ENCODE data around the gene SMYD4. TPM values are rescaled to one million over a fixed set of nuclear protein-coding genes. Genes with fewer than 3 reads are reported as not detected.
A peak's percentile ranks its signal among the peaks of the same experiment; 100 is the strongest.

SMYD4 gene
- total RNA-seq, 3 donors from 2014 or later (not counting 1 experiment from before 2014, with no cell fraction given), result 20.3 to 37.8 (median 24.3) TPM

DNA sequence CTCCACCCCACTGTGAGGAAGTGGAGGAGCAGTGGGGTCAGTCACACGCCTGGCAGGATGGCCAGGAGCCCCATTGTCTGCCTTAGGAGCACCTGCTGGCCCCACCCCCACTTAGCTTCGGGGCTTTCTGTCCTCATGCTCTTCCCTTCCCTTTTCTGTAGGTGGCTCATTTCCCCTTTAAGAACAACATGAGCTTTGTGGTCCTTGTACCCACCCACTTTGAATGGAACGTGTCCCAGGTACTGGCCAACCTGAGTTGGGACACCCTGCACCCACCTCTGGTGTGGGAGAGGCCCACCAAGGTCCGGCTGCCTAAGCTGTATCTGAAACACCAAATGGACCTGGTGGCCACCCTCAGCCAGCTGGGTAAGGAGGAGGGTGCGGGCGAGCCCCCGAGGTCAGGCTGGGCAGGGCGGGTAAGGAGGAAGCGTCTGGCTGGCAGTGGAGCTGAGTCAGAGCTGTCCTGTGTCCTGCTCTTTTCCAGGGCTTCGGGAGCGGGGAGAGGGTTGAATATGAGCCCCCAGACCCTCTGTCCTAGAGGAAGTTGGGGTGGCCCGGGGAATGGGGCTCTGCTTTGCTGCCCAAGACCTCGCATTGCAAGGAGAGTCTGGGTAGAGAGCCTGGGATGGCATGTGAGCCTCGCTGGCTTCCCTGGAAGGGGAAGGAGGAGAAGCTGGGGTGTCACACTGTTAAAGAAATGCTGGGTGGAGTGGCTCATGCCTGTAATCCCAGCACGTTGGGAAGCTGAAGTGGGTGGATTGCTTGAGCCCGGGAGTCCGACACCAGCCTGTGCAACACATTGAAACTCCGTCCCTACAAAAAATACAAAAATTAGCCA, 77.1 kb downstream of the SMYD4 start:
- no peaks in the 10 kb centered on the region for H3K36me3 ChIP-seq (ENCODE audit: control insufficient read depth, insufficient read depth, low read length)
- intact Hi-C loops (cut with micrococcal nuclease), result no loop called here
- H3K36me3 Mint-ChIP-seq, result no peaks in the 10 kb centered on the region
- H3K9me3 ChIP-seq (ENCODE audit: control insufficient read depth, insufficient read depth, low read length), result no peaks in the 10 kb centered on the region
- no peak overlapping the region for H3K4me3 Mint-ChIP-seq
- peak in 1 of 3 donors; percentile 45 for ATAC-seq
- peak overlapping the region in 1 of 2 donors; percentile 33 for H3K27ac Mint-ChIP-seq
- peaks cover 0 to 23% of the 10 kb centered on the region in 2 donors for H3K4me1 Mint-ChIP-seq
- H3K4me1 ChIP-seq (ENCODE audit: control insufficient read depth, insufficient read depth, low read length), result peaks cover 27% of the 10 kb centered on the region
- no peak overlapping the region for H3K27ac ChIP-seq (ENCODE audit: low read length)
- no peak for DNase-seq
- H3K27me3 ChIP-seq (ENCODE audit: control insufficient read depth, insufficient read depth, low read length), result no peaks in the 10 kb centered on the region
- H3K4me3 ChIP-seq (ENCODE audit: low read length), result no peak overlapping the region
- no peaks in the 10 kb centered on the region for H3K9me3 Mint-ChIP-seq
- peaks cover 6 to 13% of the 10 kb centered on the region in 2 donors for H3K27me3 Mint-ChIP-seq (ENCODE audit: low read depth in 2 of 2)
- WGBS (ENCODE audit: insufficient coverage), result 48% methylated on average over 18 of the region's 18 CpGs
- TF ChIP-seq, protein P1, sequence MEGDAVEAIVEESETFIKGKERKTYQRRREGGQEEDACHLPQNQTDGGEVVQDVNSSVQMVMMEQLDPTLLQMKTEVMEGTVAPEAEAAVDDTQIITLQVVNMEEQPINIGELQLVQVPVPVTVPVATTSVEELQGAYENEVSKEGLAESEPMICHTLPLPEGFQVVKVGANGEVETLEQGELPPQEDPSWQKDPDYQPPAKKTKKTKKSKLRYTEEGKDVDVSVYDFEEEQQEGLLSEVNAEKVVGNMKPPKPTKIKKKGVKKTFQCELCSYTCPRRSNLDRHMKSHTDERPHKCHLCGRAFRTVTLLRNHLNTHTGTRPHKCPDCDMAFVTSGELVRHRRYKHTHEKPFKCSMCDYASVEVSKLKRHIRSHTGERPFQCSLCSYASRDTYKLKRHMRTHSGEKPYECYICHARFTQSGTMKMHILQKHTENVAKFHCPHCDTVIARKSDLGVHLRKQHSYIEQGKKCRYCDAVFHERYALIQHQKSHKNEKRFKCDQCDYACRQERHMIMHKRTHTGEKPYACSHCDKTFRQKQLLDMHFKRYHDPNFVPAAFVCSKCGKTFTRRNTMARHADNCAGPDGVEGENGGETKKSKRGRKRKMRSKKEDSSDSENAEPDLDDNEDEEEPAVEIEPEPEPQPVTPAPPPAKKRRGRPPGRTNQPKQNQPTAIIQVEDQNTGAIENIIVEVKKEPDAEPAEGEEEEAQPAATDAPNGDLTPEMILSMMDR (IDR thresholded peaks at IDR 0.05), result no peak

DNA sequence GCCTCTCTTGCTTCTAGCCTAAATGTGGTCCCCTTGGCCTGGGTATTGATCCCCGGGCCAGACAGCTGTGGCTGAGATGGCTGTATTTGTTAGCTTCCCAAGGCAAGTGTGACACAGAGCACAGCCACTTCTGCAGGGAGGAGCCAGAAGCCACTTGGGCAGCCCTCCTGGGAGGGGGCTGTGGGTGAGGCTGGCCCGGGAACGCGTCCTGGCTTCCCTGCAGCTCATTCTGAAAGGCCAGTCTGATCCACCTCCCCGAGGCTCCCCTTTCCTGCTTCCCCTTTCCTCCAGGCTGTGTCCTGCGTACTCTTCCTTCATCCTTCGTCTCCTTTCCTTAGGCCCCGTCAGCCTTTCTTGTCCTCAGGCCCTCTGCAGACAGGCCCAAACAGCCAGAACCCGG, 79.1 kb downstream of the SMYD4 start:
- TF ChIP-seq, protein P1 (IDR thresholded peaks at IDR 0.05), result no peak
- Mint-ChIP-seq H3K36me3 (no peaks in the 10 kb centered on the region), H3K4me3 (no peak overlapping the region), H3K27me3 (ENCODE audit: low read depth in 2 of 2) (peaks cover 0 to 8% of the 10 kb centered on the region in 2 donors), H3K9me3 (no peaks in the 10 kb centered on the region), H3K4me1 (peaks cover 0 to 23% of the 10 kb centered on the region in 2 donors), H3K27ac (no peak overlapping the region)
- H3K9me3 ChIP-seq (ENCODE audit: control insufficient read depth, insufficient read depth, low read length), result no peaks in the 10 kb centered on the region
- DNase-seq, result no peak
- no peaks in the 10 kb centered on the region for H3K36me3 ChIP-seq (ENCODE audit: control insufficient read depth, insufficient read depth, low read length)
- 92% methylated on average over 9 of the region's 9 CpGs for WGBS (ENCODE audit: insufficient coverage)
- H3K4me3 ChIP-seq (ENCODE audit: low read length), result no peak overlapping the region
- intact Hi-C loops (cut with micrococcal nuclease), result no loop called here
- peaks cover 27% of the 10 kb centered on the region for H3K4me1 ChIP-seq (ENCODE audit: control insufficient read depth, insufficient read depth, low read length)
- no peak overlapping the region for H3K27ac ChIP-seq (ENCODE audit: low read length)
- no peak for ATAC-seq
- H3K27me3 ChIP-seq (ENCODE audit: control insufficient read depth, insufficient read depth, low read length), result no peaks in the 10 kb centered on the region

DNA sequence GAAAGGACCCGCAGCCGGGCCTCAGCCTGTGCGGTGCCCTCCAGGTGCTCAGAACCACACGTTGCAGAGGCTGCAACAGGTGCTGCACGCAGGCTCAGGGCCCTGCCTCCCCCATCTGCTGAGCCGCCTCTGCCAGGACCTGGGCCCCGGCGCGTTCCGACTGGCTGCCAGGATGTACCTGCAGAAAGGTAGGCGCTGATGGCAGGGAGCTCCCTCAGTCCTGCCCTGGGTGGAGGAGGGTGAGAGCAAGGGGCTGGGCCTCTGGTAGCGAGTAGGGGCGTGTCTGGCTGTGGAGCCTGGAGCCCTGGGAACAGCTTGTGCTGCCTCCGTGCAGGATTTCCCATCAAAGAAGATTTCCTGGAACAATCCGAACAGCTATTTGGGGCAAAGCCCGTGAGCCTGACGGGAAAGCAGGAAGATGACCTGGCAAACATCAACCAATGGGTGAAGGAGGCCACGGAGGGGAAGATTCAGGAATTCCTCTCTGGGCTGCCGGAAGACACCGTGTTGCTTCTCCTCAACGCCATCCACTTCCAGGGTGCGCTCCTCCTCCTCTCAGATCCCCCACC, 82.6 kb downstream of the SMYD4 start:
- Histone ChIP-seq H3K36me3 (ENCODE audit: control insufficient read depth, insufficient read depth, low read length) (no peaks in the 10 kb centered on the region), H3K4me3 (ENCODE audit: low read length) (no peak overlapping the region), H3K9me3 (ENCODE audit: control insufficient read depth, insufficient read depth, low read length) (no peaks in the 10 kb centered on the region), H3K27me3 (ENCODE audit: control insufficient read depth, insufficient read depth, low read length) (no peaks in the 10 kb centered on the region), H3K4me1 (ENCODE audit: control insufficient read depth, insufficient read depth, low read length) (peaks cover 17% of the 10 kb centered on the region), H3K27ac (ENCODE audit: low read length) (no peak overlapping the region)
- H3K4me1 Mint-ChIP-seq, result peaks cover 0 to 15% of the 10 kb centered on the region in 2 donors
- TF ChIP-seq, protein P1 (IDR thresholded peaks at IDR 0.05), result no peak
- no peak overlapping the region for H3K27ac Mint-ChIP-seq
- intact Hi-C loops (cut with micrococcal nuclease), result no loop called here
- no peak overlapping the region for H3K4me3 Mint-ChIP-seq
- DNase-seq (no peak), ATAC-seq (no peak)
- H3K9me3 Mint-ChIP-seq, result no peaks in the 10 kb centered on the region
- peaks cover 0 to 8% of the 10 kb centered on the region in 2 donors for H3K27me3 Mint-ChIP-seq (ENCODE audit: low read depth in 2 of 2)
- H3K36me3 Mint-ChIP-seq, result no peaks in the 10 kb centered on the region
- WGBS (ENCODE audit: insufficient coverage), result 95% methylated on average over 22 of the region's 22 CpGs
